ENCODE results near the gene ALDOB.
"Not testable (repeated sequence)": the region's sequence is repeated elsewhere in the genome, so short reads cannot be mapped to it uniquely, and the experiment has no call there.

The ALDOB gene

GRCh38 chr9:101397746-101398067 lies 37.9 kb downstream of the ALDOB start:
- H3K4me1 ChIP-seq (ENCODE audit: control insufficient read depth, insufficient read depth, low read length): peaks cover 15% of the 10 kb centered on the region
- peak overlapping the region; percentile 83 for H3K9ac ChIP-seq (ENCODE audit: low read length)
- peak overlapping the region; percentile 48 for H3K4me3 ChIP-seq (ENCODE audit: low read length)
- H3K27me3 ChIP-seq (ENCODE audit: control insufficient read depth, insufficient read depth, low read length): no peaks in the 10 kb centered on the region
- no peaks in the 10 kb centered on the region for H3K9me3 ChIP-seq (ENCODE audit: control insufficient read depth, low read length)
- peaks cover 4% of the 10 kb centered on the region for H3K36me3 ChIP-seq (ENCODE audit: control insufficient read depth, insufficient read depth, low read length)

- no peaks in the 10 kb centered on the region for H3K36me3 ChIP-seq (ENCODE audit: control insufficient read depth, insufficient read depth, low read length)
- H3K4me3 ChIP-seq (ENCODE audit: low read length): no peak overlapping the region
- peaks cover 2% of the 10 kb centered on the region for H3K4me1 ChIP-seq (ENCODE audit: control insufficient read depth, insufficient read depth, low read length)
- H3K27me3 ChIP-seq (ENCODE audit: control insufficient read depth, insufficient read depth, low read length): no peaks in the 10 kb centered on the region
- no peak overlapping the region for H3K9ac ChIP-seq (ENCODE audit: low read length)
- H3K9me3 ChIP-seq (ENCODE audit: control insufficient read depth, low read length): no peaks in the 10 kb centered on the region
Measured at GRCh38 chr9:101394687-101395086, 40.9 kb downstream of the ALDOB start.

GRCh38 chr9:101393135-101393534 lies 42.4 kb downstream of the ALDOB start:
- H3K9ac ChIP-seq (ENCODE audit: low read length): no peak overlapping the region
- no peaks in the 10 kb centered on the region for H3K27me3 ChIP-seq (ENCODE audit: control insufficient read depth, insufficient read depth, low read length)
- H3K4me1 ChIP-seq (ENCODE audit: control insufficient read depth, insufficient read depth, low read length): peaks cover 2% of the 10 kb centered on the region
- no peak overlapping the region for H3K4me3 ChIP-seq (ENCODE audit: low read length)
- H3K36me3 ChIP-seq (ENCODE audit: control insufficient read depth, insufficient read depth, low read length): no peaks in the 10 kb centered on the region
- H3K9me3 ChIP-seq (ENCODE audit: control insufficient read depth, low read length): no peaks in the 10 kb centered on the region

GRCh38 chr9:101388507-101388993 lies 47.0 kb downstream of the ALDOB start:
- no peak overlapping the region for H3K9ac ChIP-seq (ENCODE audit: low read length)
- peaks cover 6% of the 10 kb centered on the region for H3K4me1 ChIP-seq (ENCODE audit: control insufficient read depth, insufficient read depth, low read length)
- H3K36me3 ChIP-seq (ENCODE audit: control insufficient read depth, insufficient read depth, low read length): no peaks in the 10 kb centered on the region
- no peaks in the 10 kb centered on the region for H3K9me3 ChIP-seq (ENCODE audit: control insufficient read depth, low read length)
- no peak overlapping the region for H3K4me3 ChIP-seq (ENCODE audit: low read length)
- H3K27me3 ChIP-seq (ENCODE audit: control insufficient read depth, insufficient read depth, low read length): no peaks in the 10 kb centered on the region

- Histone ChIP-seq H3K4me1 (ENCODE audit: control insufficient read depth, insufficient read depth, low read length) (peaks cover 6% of the 10 kb centered on the region), H3K9ac (ENCODE audit: low read length) (no peak overlapping the region), H3K27me3 (ENCODE audit: control insufficient read depth, insufficient read depth, low read length) (no peaks in the 10 kb centered on the region), H3K4me3 (ENCODE audit: low read length) (no peak overlapping the region), H3K9me3 (ENCODE audit: control insufficient read depth, low read length) (no peaks in the 10 kb centered on the region), H3K36me3 (ENCODE audit: control insufficient read depth, insufficient read depth, low read length) (no peaks in the 10 kb centered on the region)
Measured at GRCh38 chr9:101387871-101388506, 47.6 kb downstream of the ALDOB start.

GRCh38 chr9:101384873-101385536 lies 50.6 kb downstream of the ALDOB start, which contains the start of gene BAAT:
Gene BAAT (minus strand): TSS chr9:101385006. CDS start chr9:101371404, 13,602 bp downstream.
- H3K9ac ChIP-seq (ENCODE audit: low read length); H3K36me3 ChIP-seq (ENCODE audit: control insufficient read depth, insufficient read depth, low read length); H3K4me1 ChIP-seq (ENCODE audit: control insufficient read depth, insufficient read depth, low read length); H3K4me3 ChIP-seq (ENCODE audit: low read length); H3K9me3 ChIP-seq (ENCODE audit: control insufficient read depth, low read length); H3K27me3 ChIP-seq (ENCODE audit: control insufficient read depth, insufficient read depth, low read length): not testable (repeated sequence)

- Histone ChIP-seq H3K27me3 (ENCODE audit: control insufficient read depth, insufficient read depth, low read length) (no peaks in the 10 kb centered on the region), H3K9ac (ENCODE audit: low read length) (no peak overlapping the region), H3K4me3 (ENCODE audit: low read length) (no peak overlapping the region), H3K4me1 (ENCODE audit: control insufficient read depth, insufficient read depth, low read length) (peaks cover 6% of the 10 kb centered on the region), H3K9me3 (ENCODE audit: control insufficient read depth, low read length) (no peaks in the 10 kb centered on the region), H3K36me3 (ENCODE audit: control insufficient read depth, insufficient read depth, low read length) (no peaks in the 10 kb centered on the region)
Measured at GRCh38 chr9:101383361-101383760, 52.2 kb downstream of the ALDOB start.

GRCh38 chr9:101381833-101382342 lies 53.7 kb downstream of the ALDOB start:
- Histone ChIP-seq H3K4me1 (ENCODE audit: control insufficient read depth, insufficient read depth, low read length) (no peaks in the 10 kb centered on the region), H3K9ac (ENCODE audit: low read length) (no peak overlapping the region), H3K4me3 (ENCODE audit: low read length) (no peak overlapping the region), H3K27me3 (ENCODE audit: control insufficient read depth, insufficient read depth, low read length) (no peaks in the 10 kb centered on the region), H3K36me3 (ENCODE audit: control insufficient read depth, insufficient read depth, low read length) (no peaks in the 10 kb centered on the region), H3K9me3 (ENCODE audit: control insufficient read depth, low read length) (no peaks in the 10 kb centered on the region)

- Histone ChIP-seq H3K9me3 (ENCODE audit: control insufficient read depth, low read length) (no peaks in the 10 kb centered on the region), H3K36me3 (ENCODE audit: control insufficient read depth, insufficient read depth, low read length) (no peaks in the 10 kb centered on the region), H3K4me3 (ENCODE audit: low read length) (no peak overlapping the region), H3K27me3 (ENCODE audit: control insufficient read depth, insufficient read depth, low read length) (no peaks in the 10 kb centered on the region), H3K9ac (ENCODE audit: low read length) (no peak overlapping the region), H3K4me1 (ENCODE audit: control insufficient read depth, insufficient read depth, low read length) (no peaks in the 10 kb centered on the region)
Measured at GRCh38 chr9:101381118-101381517, 54.5 kb downstream of the ALDOB start.

- no peak overlapping the region for H3K4me3 ChIP-seq (ENCODE audit: low read length)
- no peaks in the 10 kb centered on the region for H3K36me3 ChIP-seq (ENCODE audit: control insufficient read depth, insufficient read depth, low read length)
- H3K9me3 ChIP-seq (ENCODE audit: control insufficient read depth, low read length): no peaks in the 10 kb centered on the region
Measured at GRCh38 chr9:101380295-101380694, 55.3 kb downstream of the ALDOB start.

GRCh38 chr9:101376111-101376848 lies 59.3 kb downstream of the ALDOB start:
- no peak overlapping the region for H3K9ac ChIP-seq (ENCODE audit: low read length)
- H3K36me3 ChIP-seq (ENCODE audit: control insufficient read depth, insufficient read depth, low read length): no peaks in the 10 kb centered on the region
- no peaks in the 10 kb centered on the region for H3K4me1 ChIP-seq (ENCODE audit: control insufficient read depth, insufficient read depth, low read length)
- no peak overlapping the region for H3K4me3 ChIP-seq (ENCODE audit: low read length)
- no peaks in the 10 kb centered on the region for H3K9me3 ChIP-seq (ENCODE audit: control insufficient read depth, low read length)
- no peaks in the 10 kb centered on the region for H3K27me3 ChIP-seq (ENCODE audit: control insufficient read depth, insufficient read depth, low read length)

More at GRCh38 chr9:101380295-101380694, 55.3 kb downstream of the ALDOB start:
- Histone ChIP-seq H3K27me3 (ENCODE audit: control insufficient read depth, insufficient read depth, low read length) (no peaks in the 10 kb centered on the region), H3K9ac (ENCODE audit: low read length) (no peak overlapping the region), H3K4me1 (ENCODE audit: control insufficient read depth, insufficient read depth, low read length) (no peaks in the 10 kb centered on the region)

GRCh38 chr9:101375546-101375945 lies 60.0 kb downstream of the ALDOB start:
- Histone ChIP-seq H3K27me3 (ENCODE audit: control insufficient read depth, insufficient read depth, low read length) (no peaks in the 10 kb centered on the region), H3K9me3 (ENCODE audit: control insufficient read depth, low read length) (no peaks in the 10 kb centered on the region), H3K4me1 (ENCODE audit: control insufficient read depth, insufficient read depth, low read length) (no peaks in the 10 kb centered on the region), H3K9ac (ENCODE audit: low read length) (no peak overlapping the region), H3K36me3 (ENCODE audit: control insufficient read depth, insufficient read depth, low read length) (no peaks in the 10 kb centered on the region), H3K4me3 (ENCODE audit: low read length) (no peak overlapping the region)
